Smooth muscle cell (in vitro differentiated cells): ENCODE measurements around the gene ATXN10. TPM values are rescaled to one million over a fixed set of nuclear protein-coding genes. Genes with fewer than 3 reads are reported as not detected.

Experiments used
- DNase-seq: peaks from one replicate; lab custom pipeline; 2025; ENCODE audit not compliant: unreplicated experiment; lab: John Stamatoyannopoulos, UW
- H2AFZ ChIP-seq: fragments of 200-600 bp; sonication (generic); 2 replicates; pipeline ENCODE4 v1.6.0; 2016; ENCODE audit warnings: antibody characterized with exemption, low read depth, mild to moderate bottlenecking
- H3F3A ChIP-seq: fragments of 200-600 bp; sonication (generic); 2 replicates; pipeline ENCODE4 v1.6.0; 2017; ENCODE audit warnings: antibody characterized with exemption, low read depth
- H3K27ac ChIP-seq: fragments of 200-600 bp; sonication (generic); 2 replicates; pipeline ENCODE4 v1.5.1; 2016; ENCODE audit warnings: low read depth, mild to moderate bottlenecking
- H3K27me3 ChIP-seq: fragments of 200-600 bp; sonication (generic); 2 replicates; pipeline ENCODE4 v1.6.1; 2016; ENCODE audit warnings: low read depth, mild to moderate bottlenecking
- H3K36me3 ChIP-seq: fragments of 200-600 bp; sonication (generic); 2 replicates; pipeline ENCODE4 v1.5.1; 2016; ENCODE audit warnings: low read depth
- H3K4me1 ChIP-seq: fragments of 200-600 bp; sonication (generic); 2 replicates; pipeline ENCODE4 v1.5.1; 2016; ENCODE audit warnings: low read depth
- H3K4me2 ChIP-seq: fragments of 200-600 bp; sonication (generic); 2 replicates; pipeline ENCODE4 v1.6.0; 2016; ENCODE audit warnings: mild to moderate bottlenecking
- H3K4me3 ChIP-seq: fragments of 200-600 bp; sonication (generic); 2 replicates; pipeline ENCODE4 v1.5.1; 2016; ENCODE audit warnings: mild to moderate bottlenecking
- H3K79me2 ChIP-seq: fragments of 200-600 bp; sonication (generic); 2 replicates; pipeline ENCODE4 v1.6.0; 2016; ENCODE audit warnings: low read depth, mild to moderate bottlenecking
- H3K9ac ChIP-seq: fragments of 200-600 bp; sonication (generic); 2 replicates; pipeline ENCODE4 v1.6.0; 2016; ENCODE audit warnings: low read depth
- H3K9me3 ChIP-seq: fragments of 200-600 bp; sonication (generic); replicated peaks from 2 replicates; pipeline ENCODE4 v1.5.1; 2016; ENCODE audit warnings: low read depth
- H4K20me1 ChIP-seq: fragments of 200-600 bp; sonication (generic); 2 replicates; pipeline ENCODE4 v1.6.0; 2016; ENCODE audit warnings: low read depth
- CTCF ChIP-seq: fragments of 200-600 bp; sonication (generic); IDR thresholded peaks from 2 replicates; pipeline ENCODE4 v1.5.1; 2017; ENCODE audit warnings: borderline replicate concordance, mild to moderate bottlenecking, antibody characterized with exemption; ENCODE audit not compliant: insufficient read depth, poor library complexity, severe bottlenecking
- WGBS: methylation state at CpG from one replicate; pipeline ENCODE4 v1.1.7; 2016; ENCODE audit warnings: low lambda C conversion rate; 5-methylcytosine and 5-hydroxymethylcytosine counted together
- polyA plus RNA-seq: library from polyadenylated mRNA; unstranded; fragments of >200 nt; fragmentation: Nextera tagmentation; extraction: Ambion mirVana; gene quantifications from 2 replicates; pipeline ENCODE4 v1.2.1, GENCODE V29; 2016
- total RNA-seq: library from RNA; depleted of rRNA; stranded (reverse); fragments of >200 nt; gene quantifications from 2 replicates; pipeline ENCODE4 v1.2.3, GENCODE V29; 2014

The ATXN10 gene
- total and polyA plus RNA-seq, 2 experiments from 2014 or later: 117 to 131 TPM

GRCh38 chr22:45776313-45776585 is 104.6 kb downstream of the ATXN10 start:
- H3K36me3 ChIP-seq: no peaks in the 10 kb centered on the region
- H3K9me3 ChIP-seq: no peaks in the 10 kb centered on the region
- no peak overlapping the region for H3K9ac ChIP-seq
- no peak overlapping the region for H3K4me2 ChIP-seq
- peak overlapping the region; percentile 92 for H3K27ac ChIP-seq
- H4K20me1 ChIP-seq: peaks cover 69% of the 10 kb centered on the region
- no peak overlapping the region for H2AFZ ChIP-seq
- H3K4me3 ChIP-seq: no peak overlapping the region
- no peaks in the 10 kb centered on the region for H3K27me3 ChIP-seq
- peaks cover 29% of the 10 kb centered on the region for H3K79me2 ChIP-seq
- DNase-seq: no peak
- no peaks in the 10 kb centered on the region for H3F3A ChIP-seq
- no peaks in the 10 kb centered on the region for H3K4me1 ChIP-seq
- TF ChIP-seq CTCF: no peak
- 96% methylated on average over 2 of the region's 2 CpGs for WGBS

- Histone ChIP-seq H3K4me2 (no peak overlapping the region), H3K27ac (peak overlapping the region; percentile 92), H3K9me3 (no peaks in the 10 kb centered on the region), H3K4me3 (no peak overlapping the region), H4K20me1 (peaks cover 62% of the 10 kb centered on the region), H3K36me3 (no peaks in the 10 kb centered on the region), H3F3A (no peaks in the 10 kb centered on the region), H3K4me1 (no peaks in the 10 kb centered on the region), H3K9ac (peak overlapping the region; percentile 58), H3K79me2 (peaks cover 33% of the 10 kb centered on the region), H2AFZ (no peak overlapping the region), H3K27me3 (no peaks in the 10 kb centered on the region)
- WGBS: 80% methylated on average over 6 of the region's 6 CpGs
- TF ChIP-seq CTCF: no peak
- no peak for DNase-seq
Observed at GRCh38 chr22:45777046-45777851, 105.6 kb downstream of the ATXN10 start.

- Histone ChIP-seq H3K9ac (peak overlapping the region; percentile 21), H4K20me1 (peaks cover 62% of the 10 kb centered on the region), H3K27me3 (no peaks in the 10 kb centered on the region), H3K9me3 (no peaks in the 10 kb centered on the region), H3K4me3 (no peak overlapping the region), H3K4me2 (no peak overlapping the region), H3K4me1 (no peaks in the 10 kb centered on the region), H3K79me2 (peaks cover 32% of the 10 kb centered on the region), H3K36me3 (no peaks in the 10 kb centered on the region), H3K27ac (peak overlapping the region; percentile 92), H2AFZ (no peak overlapping the region), H3F3A (no peaks in the 10 kb centered on the region)
- no peak for TF ChIP-seq CTCF
- DNase-seq: no peak
- WGBS: 98% methylated on average over 3 of the region's 3 CpGs
Observed at GRCh38 chr22:45777852-45778375, 106.3 kb downstream of the ATXN10 start.

- DNase-seq: no peak
- H3K9ac ChIP-seq: no peak overlapping the region
- no peaks in the 10 kb centered on the region for H3K27me3 ChIP-seq
- no peaks in the 10 kb centered on the region for H3K9me3 ChIP-seq
- no peak for TF ChIP-seq CTCF
- no peak overlapping the region for H3K4me3 ChIP-seq
- H3K36me3 ChIP-seq: no peaks in the 10 kb centered on the region
- no peak overlapping the region for H2AFZ ChIP-seq
- H3K79me2 ChIP-seq: peaks cover 33% of the 10 kb centered on the region
- no peaks in the 10 kb centered on the region for H3F3A ChIP-seq
- H4K20me1 ChIP-seq: peaks cover 72% of the 10 kb centered on the region
- 87% methylated on average over 3 of the region's 3 CpGs for WGBS
- no peak overlapping the region for H3K27ac ChIP-seq
- H3K4me1 ChIP-seq: no peaks in the 10 kb centered on the region
- no peak overlapping the region for H3K4me2 ChIP-seq
Observed at GRCh38 chr22:45781459-45781858, 109.8 kb downstream of the ATXN10 start.
